ENCODE data around the gene MACROD2.

GRCh38 chr20:15643713-15644112 is 1648.4 kb downstream of the MACROD2 start:
- TF ChIP-seq POLR2AphosphoS5 (IDR thresholded peaks at IDR 0.05) (no peak), CTCF (IDR thresholded peaks at IDR 0.05) (no peak)
